Hematopoietic multipotent progenitor cell treated with erythropoietin and hydrocortisone succinate and interleukin-3 and kit ligand, for 6 days (in vitro differentiated cells): ENCODE measurements around the gene TICAM2.

Experiments
- DNase-seq: peaks from one replicate; pipeline ENCODE4 v3.0.0-alpha.2; 2015

Gene TICAM2

GRCh38 chr5:115605436-115605835, 3.2 kb upstream of the TICAM2 start:
- DNase-seq = no peak

DNA sequence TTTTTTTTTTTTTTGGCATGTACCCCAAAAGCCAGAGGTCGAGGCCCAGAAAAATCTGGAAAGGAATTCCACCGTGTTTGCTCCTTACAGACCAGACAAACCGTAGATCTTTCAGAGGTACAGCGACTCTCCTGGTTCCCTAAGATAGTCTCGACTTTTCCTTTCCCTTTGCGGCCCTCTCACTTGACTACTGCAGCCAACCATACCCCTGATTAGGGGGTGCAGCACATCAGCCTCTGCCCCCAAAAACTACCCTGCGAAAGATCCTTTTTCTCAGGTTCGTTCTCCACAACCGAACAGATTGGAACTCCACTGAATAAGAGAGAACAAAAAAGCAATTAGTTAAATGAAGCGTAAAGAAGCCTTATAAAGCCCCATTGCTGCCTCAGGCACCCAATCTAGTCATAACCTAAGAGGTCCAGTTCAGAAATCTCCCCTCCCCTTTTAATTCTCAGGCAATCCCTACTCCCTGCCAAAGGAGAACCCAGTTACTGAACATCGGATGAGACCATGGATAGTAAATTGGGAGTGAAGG, 379 bp upstream of the TICAM2 start:
- no peak for DNase-seq

GRCh38 chr5:115600766-115601165, 1.5 kb downstream of the TICAM2 start:
- no peak for DNase-seq

DNA sequence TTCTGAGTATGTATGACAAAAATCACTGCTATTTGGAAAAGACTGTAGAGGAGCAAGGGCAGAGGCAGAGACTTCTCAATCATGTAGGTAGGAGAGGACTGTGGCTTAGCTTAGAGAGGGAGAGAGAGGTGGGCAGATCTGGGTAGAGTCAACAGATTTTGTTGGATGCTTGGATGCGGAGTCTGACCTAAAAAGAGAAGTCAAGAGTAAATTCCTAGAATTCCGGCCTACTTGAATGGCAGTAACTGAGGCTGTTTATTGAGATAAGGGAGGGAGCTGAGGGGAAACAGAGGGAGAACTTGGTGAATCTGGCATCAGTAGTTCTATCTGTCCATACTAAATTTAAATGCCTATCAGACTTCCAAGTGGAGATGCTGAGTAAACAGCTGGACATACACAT, 2.4 kb downstream of the TICAM2 start:
- no peak for DNase-seq

DNA sequence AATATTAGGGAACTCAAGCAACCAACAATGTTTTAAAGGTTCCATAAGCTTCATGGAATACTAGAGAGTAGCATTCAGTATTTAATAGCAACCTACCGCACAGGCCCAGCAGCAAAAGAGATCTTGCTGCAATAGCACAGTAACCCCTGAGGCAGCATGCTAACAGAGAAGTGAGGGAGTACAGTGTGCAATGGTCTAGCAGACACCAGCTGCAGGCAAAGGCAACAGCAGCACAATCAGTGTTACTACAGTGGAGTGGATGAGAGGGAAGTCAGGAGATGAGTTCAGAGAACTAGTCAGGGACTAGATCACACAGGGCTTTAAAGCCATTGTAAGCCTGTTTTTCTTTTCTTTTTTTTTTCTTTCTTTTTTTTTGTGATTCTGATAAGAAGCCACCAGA, 2.8 kb downstream of the TICAM2 start:
- DNase-seq = peak; percentile 17

DNA sequence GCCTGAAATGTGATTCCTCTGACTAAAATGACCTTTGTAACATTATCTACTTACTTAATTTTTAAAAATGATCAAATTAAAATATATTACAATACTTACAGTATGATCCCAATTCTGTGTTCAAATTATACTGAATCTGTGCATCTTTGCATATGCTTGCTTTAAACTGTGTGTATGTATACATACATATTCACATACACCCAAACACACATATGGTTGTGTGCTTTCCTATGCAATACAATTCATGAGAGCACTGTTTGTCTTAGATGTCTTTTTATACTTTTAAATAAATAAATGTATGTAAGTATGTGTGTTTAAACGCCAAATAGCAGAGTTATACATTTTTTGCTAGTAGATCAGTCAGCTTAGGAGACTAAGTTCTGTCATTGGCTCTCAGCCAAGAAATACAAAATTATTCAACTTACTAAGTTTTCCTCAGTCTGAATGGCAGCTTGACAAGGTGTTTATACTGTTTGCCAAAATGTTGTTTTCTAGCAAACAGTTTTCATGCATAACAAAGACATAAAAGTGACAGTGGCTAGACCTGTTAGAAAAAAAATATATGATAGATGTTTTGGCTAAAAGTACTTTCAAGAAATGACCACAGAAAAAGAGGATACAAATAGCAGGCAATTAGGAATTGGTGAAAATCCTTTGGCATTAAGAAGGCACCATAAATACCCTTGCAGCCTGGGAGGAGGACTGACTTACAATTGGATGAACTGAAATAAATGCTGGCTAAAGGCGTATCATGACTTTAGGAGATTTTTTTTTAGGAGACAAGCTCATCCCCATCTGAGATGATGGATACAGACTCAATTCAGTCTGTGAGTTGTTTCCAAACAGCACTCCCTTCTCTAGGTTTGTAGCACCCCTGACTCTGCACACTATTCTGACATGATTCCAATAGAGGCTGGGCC, 7.9 kb downstream of the TICAM2 start:
- DNase-seq = peak; percentile 26

DNA sequence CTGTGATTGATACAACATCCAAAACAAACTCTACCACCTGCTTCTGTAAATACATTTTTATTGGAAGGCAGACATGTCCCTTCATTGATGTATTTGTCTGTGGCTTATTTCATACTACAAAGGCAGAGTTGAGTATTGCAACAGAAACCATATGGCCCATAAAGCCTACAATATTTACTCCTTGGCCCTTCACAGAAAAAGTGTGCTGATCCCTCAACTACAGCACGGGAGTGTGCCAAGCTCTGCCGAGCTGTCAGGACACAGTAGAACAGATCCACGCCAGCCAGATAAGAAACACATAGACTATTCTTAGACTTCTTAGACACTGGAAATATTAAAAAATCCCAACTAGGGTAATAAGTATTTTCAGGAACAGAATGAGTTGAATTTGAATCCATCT, 13.2 kb downstream of the TICAM2 start:
- no peak for DNase-seq

GRCh38 chr5:115588640-115589039, 13.6 kb downstream of the TICAM2 start:
- DNase-seq = no peak

- peak; percentile 72 for DNase-seq
These were observed 15.6 kb downstream of the TICAM2 start for GRCh38 chr5:115586525-115587146.

DNA sequence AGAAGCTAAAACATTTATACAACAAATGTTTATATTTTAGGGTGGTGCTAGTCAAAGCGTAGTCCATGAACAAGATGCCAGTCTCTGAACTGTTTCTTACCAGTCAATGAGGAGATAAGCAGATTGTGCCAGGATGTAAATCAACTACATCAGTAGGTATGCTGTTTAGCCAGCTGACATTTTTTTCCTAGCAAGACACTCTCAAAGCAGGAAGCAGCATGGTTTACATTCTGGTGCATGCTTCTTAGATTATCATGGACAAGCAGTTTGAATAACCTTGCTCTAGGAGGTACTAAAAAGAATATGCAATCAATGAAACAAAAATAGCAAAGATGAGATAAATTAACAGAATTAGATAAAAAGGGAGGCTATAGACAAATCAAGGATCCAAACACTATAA, 17.0 kb downstream of the TICAM2 start:
- DNase-seq = no peak

DNA sequence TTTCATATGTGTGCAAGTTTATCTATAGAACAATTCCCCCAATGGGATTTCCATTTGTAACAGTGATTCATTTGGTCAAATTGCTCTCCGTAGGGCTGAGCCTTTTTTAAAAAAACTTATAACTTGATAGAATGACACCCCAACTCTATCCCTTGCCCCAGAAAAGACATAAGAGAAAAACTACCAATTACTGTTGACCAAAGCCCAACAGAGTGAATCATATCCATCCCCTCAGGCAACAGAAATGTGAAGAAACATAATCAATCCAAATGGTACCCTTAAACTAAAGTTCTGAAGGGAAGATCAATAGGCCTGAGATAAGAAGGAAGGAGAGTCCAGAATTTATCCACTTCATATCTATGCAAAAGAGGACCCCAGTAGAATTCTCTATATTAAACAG, 17.8 kb downstream of the TICAM2 start:
- DNase-seq = no peak

- no peak for DNase-seq
These were observed 18.8 kb downstream of the TICAM2 start for GRCh38 chr5:115583474-115583873.

DNA sequence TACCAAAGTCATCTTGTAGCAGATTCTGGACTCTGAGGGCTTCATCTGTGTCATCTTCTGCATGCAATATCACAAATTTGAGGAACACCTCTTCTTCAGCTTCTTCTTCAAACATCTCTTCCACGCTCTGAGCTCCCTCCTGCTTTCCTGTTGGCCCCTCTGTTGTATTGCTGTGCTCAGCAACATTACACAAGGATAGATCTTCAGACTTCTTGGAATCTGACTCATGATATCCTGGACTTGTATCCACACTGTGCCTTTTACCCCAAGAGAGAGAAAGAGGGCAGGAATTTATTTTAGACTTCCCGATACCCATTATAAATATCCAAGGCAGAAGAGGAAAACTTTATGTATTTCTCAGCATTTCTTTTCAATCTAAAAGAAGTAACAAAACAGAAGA, 21.3 kb downstream of the TICAM2 start:
- DNase-seq = no peak

GRCh38 chr5:115579747-115580173, 22.5 kb downstream of the TICAM2 start:
- no peak for DNase-seq

DNA sequence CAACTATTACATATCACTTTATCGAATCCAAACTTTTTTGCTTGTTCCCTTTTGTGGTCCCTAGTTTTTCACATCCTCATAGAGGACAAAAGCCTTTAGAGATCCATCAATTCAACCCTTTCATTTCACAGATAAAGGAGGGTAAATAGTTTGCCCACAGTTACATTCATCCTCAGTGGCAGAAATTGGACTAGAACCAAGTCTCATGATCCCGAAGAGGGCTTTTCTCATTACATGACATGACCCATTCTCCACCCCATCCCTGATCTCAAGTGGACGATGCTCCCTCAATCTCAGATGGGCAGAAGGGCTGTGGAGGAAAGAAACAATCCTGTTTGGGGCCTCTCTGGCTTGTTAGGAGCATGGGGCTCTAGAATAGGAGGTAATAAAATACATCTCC, 23.1 kb downstream of the TICAM2 start:
- DNase-seq = no peak

DNA sequence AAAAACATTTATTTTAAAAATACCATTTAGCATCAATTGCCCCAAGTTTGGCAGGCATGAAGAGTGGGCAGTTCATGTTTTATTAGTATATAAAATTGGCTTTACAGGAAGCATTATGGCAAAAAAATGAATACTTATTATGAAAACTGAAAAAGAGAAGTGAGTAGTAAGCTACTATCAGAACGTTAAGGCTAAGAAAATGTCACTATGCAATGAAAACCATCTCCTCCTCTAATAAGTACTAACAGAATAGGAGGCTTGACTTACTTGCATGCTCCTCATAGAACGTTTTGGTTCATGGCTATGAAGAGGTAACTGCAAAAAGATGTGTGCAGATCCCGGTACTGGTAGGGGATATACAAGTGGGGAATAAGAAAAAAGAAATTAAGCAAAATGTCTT, 23.6 kb downstream of the TICAM2 start:
- no peak for DNase-seq

DNA sequence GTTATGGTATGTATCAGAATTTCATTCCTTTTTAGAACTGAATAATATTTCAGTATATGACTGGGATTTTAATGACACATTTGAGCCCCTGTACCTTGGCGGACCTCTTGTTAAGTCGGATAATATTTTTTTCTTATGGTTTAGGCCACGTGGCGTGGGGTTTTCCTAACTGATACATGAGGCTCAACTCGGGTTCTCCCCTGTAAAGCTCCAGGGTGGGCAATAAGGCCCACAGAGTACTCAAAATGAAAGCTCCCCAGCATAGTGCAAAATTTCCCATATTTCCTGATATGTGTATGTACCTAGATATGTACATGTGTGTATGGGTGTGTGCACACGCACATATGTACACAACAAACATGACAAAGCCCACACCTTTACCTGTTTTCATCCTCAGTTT, 24.5 kb downstream of the TICAM2 start:
- no peak for DNase-seq

GRCh38 chr5:115577329-115577728, 24.9 kb downstream of the TICAM2 start:
- DNase-seq = no peak

DNA sequence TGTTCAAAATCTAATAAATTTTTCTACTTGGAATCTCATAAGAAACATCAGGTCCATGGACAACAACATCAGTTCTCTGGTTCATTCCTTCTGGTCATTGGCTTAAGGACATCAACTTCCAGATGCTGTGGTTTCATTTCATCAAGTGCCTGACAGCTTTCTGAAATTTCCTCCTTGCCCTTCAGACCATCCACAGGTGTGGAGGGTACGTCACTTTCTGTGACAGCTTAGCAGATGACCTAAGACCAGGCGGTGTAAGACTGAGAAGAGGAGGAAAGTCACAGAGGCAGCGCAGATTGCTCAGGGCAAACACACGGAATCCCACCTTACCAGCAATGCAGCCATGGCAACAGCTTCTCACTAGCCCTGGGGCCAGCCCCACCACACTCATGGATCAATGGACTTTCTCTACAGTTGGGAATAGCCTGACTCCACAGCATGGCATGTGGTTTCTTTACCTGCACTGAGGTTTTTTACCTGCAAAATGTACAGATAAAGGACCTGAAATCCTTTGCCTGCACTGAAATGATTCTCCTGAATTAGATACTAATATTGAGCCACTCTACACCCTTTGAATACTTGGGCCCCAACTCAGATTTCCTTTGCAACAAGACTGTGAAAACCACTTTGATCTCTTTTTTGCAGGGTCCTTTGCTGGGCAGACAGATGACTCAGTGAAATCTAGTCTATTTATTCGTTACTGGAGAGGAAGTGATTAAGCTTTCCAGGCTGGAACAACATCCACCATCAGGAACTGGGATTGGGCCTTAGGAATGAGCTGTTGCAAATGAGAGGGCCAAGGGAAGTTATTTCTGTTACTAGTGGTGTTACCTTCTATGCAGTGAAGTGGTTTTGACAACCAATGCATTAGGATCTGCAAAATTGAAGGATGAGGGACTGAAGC, 26.9 kb downstream of the TICAM2 start:
- no peak for DNase-seq

GRCh38 chr5:115573133-115573532, 29.1 kb downstream of the TICAM2 start:
- no peak for DNase-seq

- no peak for DNase-seq
These were observed 30.8 kb downstream of the TICAM2 start for GRCh38 chr5:115571441-115571878.

GRCh38 chr5:115568668-115569067, 33.6 kb downstream of the TICAM2 start:
- DNase-seq = no peak

DNA sequence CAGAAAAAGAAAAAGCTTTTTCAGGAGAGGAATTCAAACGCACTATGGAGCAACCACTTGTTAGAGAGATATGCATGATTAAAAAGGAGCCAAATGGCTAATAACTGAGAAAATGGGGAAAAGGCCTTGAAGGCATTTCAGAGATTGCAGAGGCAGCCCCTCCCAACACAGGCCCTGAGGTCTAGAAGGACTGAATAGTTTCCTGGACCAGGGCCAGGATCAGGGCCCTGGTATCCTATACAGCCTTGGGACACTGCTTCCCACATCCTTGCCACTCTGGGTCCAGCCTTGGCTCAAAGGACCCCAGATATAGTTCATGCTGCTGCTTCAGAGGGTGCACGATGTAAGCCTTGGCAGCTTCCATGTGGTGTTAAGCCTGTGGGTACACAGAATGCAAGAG, 37.0 kb downstream of the TICAM2 start:
- DNase-seq = no peak
